AG09319 (cell line): ENCODE data around the gene PPM1D.

ENCODE experiments used
- DNase-seq: peaks from one replicate; pipeline ENCODE4 v3.0.0-alpha.2; 2010; ENCODE audit warnings: low read depth; ENCODE audit errors: extremely low read depth
- CTCF ChIP-seq: IDR thresholded peaks from 2 replicates; pipeline ENCODE4 v1.5.1; 2011; ENCODE audit warnings: low read depth, mild to moderate bottlenecking, inconsistent platforms, low read length, moderate library complexity

PPM1D gene

GRCh38 chr17:60641126-60641525 lies 41.1 kb downstream of the PPM1D start:
- no peak for TF ChIP-seq CTCF
- DNase-seq: no peak

GRCh38 chr17:60641810-60642220 lies 41.8 kb downstream of the PPM1D start:
- TF ChIP-seq CTCF: peak; percentile 39
- DNase-seq: peak; percentile 29

- no peak for DNase-seq
- no peak for TF ChIP-seq CTCF
These were observed 46.0 kb downstream of the PPM1D start for GRCh38 chr17:60645918-60646523.

- DNase-seq: no peak
- TF ChIP-seq CTCF: no peak
These were observed 46.7 kb downstream of the PPM1D start for GRCh38 chr17:60646701-60647100.

GRCh38 chr17:60647705-60648104 lies 47.7 kb downstream of the PPM1D start:
- no peak for TF ChIP-seq CTCF
- DNase-seq: no peak

- no peak for DNase-seq
- TF ChIP-seq CTCF: no peak
These were observed 52.7 kb downstream of the PPM1D start for GRCh38 chr17:60652454-60653247.

- DNase-seq: no peak
- TF ChIP-seq CTCF: no peak
These were observed 53.6 kb downstream of the PPM1D start for GRCh38 chr17:60653569-60653968.
